ENCODE results near the gene GJC3.
A peak's percentile ranks its signal among the peaks of the same experiment; 100 is the strongest.
"Not testable (repeated sequence)": the region's sequence is repeated elsewhere in the genome, so short reads cannot be mapped to it uniquely, and the experiment has no call there.

Gene GJC3

DNA sequence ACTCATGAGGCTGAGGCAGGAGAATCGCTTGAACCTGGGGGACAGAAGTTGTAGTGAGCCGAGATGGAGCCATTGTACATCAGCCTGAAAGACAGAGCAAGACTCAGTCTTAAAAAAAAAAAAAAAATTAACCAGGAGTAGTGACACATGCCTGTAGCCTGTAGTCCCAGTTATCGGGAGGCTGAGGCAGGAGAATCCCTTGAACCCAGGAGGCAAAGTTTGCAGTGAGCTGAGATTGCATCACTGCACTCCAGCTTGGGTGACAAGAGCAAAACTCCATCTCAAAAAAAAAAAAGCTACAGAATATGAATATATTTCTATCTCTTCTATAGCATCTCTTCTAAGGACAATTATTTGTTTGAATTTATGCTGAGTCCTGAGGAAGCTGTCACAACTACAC, 39.9 kb upstream of the GJC3 start:
- no peak overlapping the region for H3K27ac ChIP-seq
- TF ChIP-seq, protein P1, sequence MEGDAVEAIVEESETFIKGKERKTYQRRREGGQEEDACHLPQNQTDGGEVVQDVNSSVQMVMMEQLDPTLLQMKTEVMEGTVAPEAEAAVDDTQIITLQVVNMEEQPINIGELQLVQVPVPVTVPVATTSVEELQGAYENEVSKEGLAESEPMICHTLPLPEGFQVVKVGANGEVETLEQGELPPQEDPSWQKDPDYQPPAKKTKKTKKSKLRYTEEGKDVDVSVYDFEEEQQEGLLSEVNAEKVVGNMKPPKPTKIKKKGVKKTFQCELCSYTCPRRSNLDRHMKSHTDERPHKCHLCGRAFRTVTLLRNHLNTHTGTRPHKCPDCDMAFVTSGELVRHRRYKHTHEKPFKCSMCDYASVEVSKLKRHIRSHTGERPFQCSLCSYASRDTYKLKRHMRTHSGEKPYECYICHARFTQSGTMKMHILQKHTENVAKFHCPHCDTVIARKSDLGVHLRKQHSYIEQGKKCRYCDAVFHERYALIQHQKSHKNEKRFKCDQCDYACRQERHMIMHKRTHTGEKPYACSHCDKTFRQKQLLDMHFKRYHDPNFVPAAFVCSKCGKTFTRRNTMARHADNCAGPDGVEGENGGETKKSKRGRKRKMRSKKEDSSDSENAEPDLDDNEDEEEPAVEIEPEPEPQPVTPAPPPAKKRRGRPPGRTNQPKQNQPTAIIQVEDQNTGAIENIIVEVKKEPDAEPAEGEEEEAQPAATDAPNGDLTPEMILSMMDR (conservative IDR thresholded peaks at IDR 0.05; ENCODE audit: low read depth) = no peak
- ChIA-PET POLR2A (ENCODE audit: low non-redundant PET) (no interaction called here), CTCF (interaction anchor here (0.8 kb wide), 1 partner anchor 21 kb away, joined by 3 read pairs; no protein-coding TSS in a partner anchor)
- no peak for DNase-seq (ENCODE audit: low spot score)

- TF ChIP-seq, protein P1 (conservative IDR thresholded peaks at IDR 0.05; ENCODE audit: low read depth) = no peak
- ChIA-PET CTCF (no interaction called here), POLR2A (ENCODE audit: low non-redundant PET) (no interaction called here)
- H3K27ac ChIP-seq = no peak overlapping the region
- no peak for DNase-seq (ENCODE audit: low spot score)
Observed at GRCh38 chr7:99958564-99959227, 29.3 kb upstream of the GJC3 start.

DNA sequence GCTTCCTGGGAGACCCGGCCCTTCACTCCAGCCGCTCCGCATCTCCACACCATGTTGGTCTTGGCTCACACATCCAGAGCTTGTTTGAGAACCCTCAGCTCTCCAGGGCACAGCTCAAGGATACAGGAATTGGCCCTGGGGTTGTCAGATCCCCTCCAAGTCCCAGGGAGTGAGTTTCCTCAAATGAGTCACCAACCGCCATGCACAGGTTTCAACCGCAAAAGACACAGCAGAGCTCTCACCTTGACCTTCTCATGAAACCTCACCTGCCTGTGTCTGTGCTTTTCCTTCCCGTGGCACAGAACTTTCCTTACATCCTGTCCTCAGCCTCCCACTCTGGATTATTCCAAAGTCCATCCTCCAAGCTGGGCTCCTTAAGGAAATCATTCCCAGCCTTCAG, 25.8 kb upstream of the GJC3 start:
- POLR2A ChIA-PET (ENCODE audit: low non-redundant PET) = interaction anchor here (0.6 kb wide), 1 partner anchor 1689 kb away, joined by 3 read pairs; no protein-coding TSS in a partner anchor

GRCh38 chr7:99954643-99955042, 25.2 kb upstream of the GJC3 start:
- DNase-seq (ENCODE audit: low spot score); POLR2A ChIA-PET (ENCODE audit: low non-redundant PET); H3K27ac ChIP-seq: not testable (repeated sequence)
- CTCF ChIA-PET = interaction anchor here (0.6 kb wide), 1 partner anchor 40 kb away, joined by 3 read pairs; no protein-coding TSS in a partner anchor

More for the DNA sequence above, 25.8 kb upstream of the GJC3 start:
- DNase-seq (ENCODE audit: low spot score) = no peak
- TF ChIP-seq, protein P1 (conservative IDR thresholded peaks at IDR 0.05; ENCODE audit: low read depth) = no peak
- CTCF ChIA-PET = interaction anchor here (0.7 kb wide), 1 partner anchor 28 kb away, joined by 4 read pairs; no protein-coding TSS in a partner anchor
- no peak overlapping the region for H3K27ac ChIP-seq

DNA sequence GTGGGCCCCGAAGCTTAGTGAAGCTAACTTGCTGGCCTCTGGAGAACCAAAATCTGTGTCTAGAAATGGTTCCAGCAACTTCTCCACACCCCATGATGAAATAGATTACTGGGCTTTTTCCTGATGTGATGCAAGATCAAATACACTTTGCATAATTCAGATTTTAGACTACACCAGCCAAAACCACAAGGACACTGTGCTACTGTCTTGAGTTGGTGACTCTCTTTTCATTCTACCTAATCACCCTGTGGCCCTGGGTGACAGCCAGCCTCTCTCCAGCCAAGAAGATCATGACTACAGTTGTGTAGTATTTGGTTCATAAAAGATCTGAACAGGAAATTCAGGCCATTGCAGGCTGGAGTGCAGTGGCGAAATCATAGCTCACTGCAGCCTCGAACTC, 24.2 kb upstream of the GJC3 start:
- H3K27ac ChIP-seq = no peak overlapping the region

GRCh38 chr7:99952649-99953048, 23.2 kb upstream of the GJC3 start:
- CTCF ChIA-PET; DNase-seq (ENCODE audit: low spot score); H3K27ac ChIP-seq; POLR2A ChIA-PET (ENCODE audit: low non-redundant PET): not testable (repeated sequence)

More for the DNA sequence above, 24.2 kb upstream of the GJC3 start:
- POLR2A ChIA-PET (ENCODE audit: low non-redundant PET) = no interaction called here
- TF ChIP-seq, protein P1 (conservative IDR thresholded peaks at IDR 0.05; ENCODE audit: low read depth) = no peak
- CTCF ChIA-PET = no interaction called here
- DNase-seq (ENCODE audit: low spot score) = no peak

GRCh38 chr7:99950819-99951218, 21.4 kb upstream of the GJC3 start:
- CTCF ChIA-PET = interaction anchor here (0.8 kb wide), 1 partner anchor 128 kb away, joined by 4 read pairs; no protein-coding TSS in a partner anchor
- POLR2A ChIA-PET (ENCODE audit: low non-redundant PET); H3K27ac ChIP-seq: not testable (repeated sequence)

DNA sequence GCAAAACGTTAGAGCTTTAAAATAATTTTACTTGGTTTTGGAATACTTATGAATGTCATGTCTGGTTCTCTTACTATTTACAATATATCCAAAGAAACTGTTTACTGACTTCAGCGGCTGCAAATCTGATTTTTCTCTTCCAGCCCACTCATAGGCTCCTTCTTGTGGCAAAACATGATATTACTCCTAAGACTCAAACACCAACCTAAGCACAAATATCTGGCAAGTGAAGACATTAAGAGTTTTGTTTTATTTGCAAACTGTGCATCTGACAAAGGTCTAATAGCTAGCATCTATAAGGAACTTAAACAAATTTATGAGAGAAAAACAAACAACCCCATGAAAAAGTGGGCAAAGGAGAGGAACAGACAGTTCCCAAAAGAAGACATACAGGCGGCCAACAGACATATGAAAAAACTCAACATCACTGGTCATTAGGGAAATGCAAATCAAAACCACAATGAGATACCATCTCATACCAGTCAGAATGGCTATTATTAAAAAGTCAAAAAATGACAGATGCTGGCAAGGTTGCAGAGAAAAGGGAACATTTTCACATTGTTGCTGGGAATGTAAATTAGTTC, 20.3 kb upstream of the GJC3 start:
- CTCF ChIA-PET = interaction anchor here (0.6 to 0.7 kb wide), 4 partner anchors 208 to 1008 kb away, joined by 3 to 5 read pairs (median 4); no protein-coding TSS in a partner anchor
- DNase-seq (ENCODE audit: low spot score) = no peak
- POLR2A ChIA-PET (ENCODE audit: low non-redundant PET) = no interaction called here
- H3K27ac ChIP-seq = no peak overlapping the region
- TF ChIP-seq, protein P1 (conservative IDR thresholded peaks at IDR 0.05; ENCODE audit: low read depth) = peak; percentile 49; the same call in 1 of the 2 replicates

More at GRCh38 chr7:99950819-99951218, 21.4 kb upstream of the GJC3 start:
- not testable (repeated sequence) for DNase-seq (ENCODE audit: low spot score)
